ENCODE measurements around the gene KCNE5.

GRCh38 chrX:109656774-109657173 is 31.8 kb upstream of the KCNE5 start:
- TF ChIP-seq CTCF (conservative IDR thresholded peaks at IDR 0.05 in 1 of 2, IDR thresholded peaks at IDR 0.05 in 1 of 2; ENCODE audit: extremely low read depth in 1 of 2, insufficient read depth in 1 of 2, low read depth in 1 of 2, low read length in 2 of 2) (no peak), EZH2 (IDR thresholded peaks at IDR 0.05; ENCODE audit: borderline replicate concordance, low read length) (no peak)
